GM21390 (cell line): ENCODE measurements around the gene DISC1.

Source experiments
- ATAC-seq: cut with Tn5 transposase; IDR thresholded peaks from one replicate; pipeline ENCODE4 v1.9.1; 2021; ENCODE audit not compliant: unreplicated experiment

Gene DISC1

DNA sequence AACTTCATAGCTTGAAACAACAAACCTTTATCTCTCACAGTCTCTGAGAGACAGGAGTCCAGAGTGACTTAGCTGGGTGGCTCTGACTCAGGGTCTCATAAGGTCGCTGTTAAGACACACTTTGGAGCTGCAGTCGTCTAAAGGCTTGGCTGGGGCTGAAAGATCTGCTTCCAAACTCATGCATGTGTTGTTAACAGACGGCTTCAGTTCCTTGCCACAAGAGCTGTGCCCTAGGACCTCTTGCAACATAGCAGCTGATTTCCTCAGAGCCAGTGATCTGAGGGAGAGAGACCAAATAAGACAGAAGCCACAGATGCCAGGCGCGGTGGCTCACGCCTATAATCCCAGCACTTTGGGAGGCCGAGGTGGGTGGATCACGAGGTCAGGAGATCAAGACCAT is 176.8 kb downstream of the DISC1 start:
- no peak for ATAC-seq

DNA sequence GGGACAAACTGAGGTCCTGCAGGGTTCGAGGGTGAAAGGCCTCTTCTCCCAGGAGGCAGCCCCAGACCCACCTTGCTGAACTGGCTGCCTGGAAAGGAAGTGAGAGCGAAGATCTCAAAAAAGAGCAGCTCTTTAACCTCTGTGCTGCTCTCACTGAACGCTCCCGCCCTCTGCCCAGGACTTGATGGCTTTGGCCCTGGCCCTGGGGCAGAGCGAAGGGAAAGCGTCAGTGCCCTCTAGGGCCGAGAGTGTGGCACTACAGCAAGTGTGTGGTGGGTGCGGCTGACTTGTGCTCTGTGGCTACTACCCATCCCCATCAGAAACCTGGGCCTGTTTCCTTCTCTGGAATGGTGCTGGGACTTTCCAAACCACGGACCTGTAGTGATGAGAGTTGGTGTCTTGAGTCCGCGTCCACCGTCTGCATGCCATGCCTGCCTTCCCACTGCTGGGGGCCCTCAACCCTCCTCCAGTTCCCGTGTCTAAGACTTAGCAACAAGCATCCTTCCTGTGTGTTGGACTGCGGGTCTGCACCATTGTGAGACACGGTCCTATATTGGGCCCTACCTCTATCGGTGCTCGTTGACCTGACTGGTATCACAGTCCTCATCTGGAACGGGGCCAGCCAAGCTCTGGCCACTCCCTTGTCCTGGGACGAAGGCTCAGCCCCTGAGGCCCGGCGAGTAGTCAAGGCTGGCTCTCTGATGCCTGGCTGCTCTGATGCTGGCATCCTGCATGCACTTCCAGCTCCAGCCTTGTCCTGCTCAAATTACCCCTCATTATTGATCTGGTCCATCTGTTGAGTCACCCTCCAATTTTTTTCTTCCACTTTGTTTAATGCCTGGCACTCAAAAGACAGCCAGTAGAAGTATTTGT is 180.3 kb downstream of the DISC1 start:
- ATAC-seq: peak; percentile 93

DNA sequence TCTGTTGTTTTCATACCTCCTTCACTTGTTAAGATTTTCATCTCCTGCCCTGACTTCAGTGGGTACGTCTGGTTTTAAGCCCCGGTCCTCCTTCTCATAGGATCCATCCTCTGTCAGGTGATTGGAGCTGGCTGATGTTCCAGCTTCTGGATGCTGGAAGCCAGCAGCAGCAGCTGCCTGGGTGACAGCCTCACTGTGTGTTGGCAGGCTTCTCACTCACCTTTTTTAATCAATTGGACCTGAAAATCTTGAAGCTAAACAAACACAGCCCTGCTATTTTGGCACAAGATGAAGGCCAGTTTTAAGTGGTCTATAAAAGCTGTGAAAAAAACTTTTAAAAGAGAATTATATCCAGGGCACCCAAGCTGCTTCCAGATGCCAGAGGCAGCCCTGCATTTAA is 181.0 kb downstream of the DISC1 start:
- ATAC-seq: no peak

DNA sequence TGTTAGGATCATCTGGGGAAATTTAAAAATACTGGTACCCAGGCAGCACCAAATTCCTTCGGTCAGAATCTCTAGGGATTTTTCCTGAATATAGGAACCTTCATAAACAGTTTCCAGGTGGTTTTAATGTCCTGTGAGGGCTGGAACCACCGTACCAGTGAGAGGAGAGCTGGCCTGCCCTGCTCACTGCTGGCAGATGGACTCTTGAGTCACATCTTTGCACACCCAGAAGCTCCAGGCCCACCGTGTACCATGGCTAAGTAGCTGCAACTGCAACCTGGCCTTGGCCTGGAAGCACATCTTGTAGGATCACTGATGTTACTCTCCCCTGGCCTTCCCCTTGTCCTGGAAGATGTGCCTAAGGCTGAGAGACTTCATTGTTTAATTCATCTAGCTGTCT is 181.5 kb downstream of the DISC1 start:
- ATAC-seq: no peak

DNA sequence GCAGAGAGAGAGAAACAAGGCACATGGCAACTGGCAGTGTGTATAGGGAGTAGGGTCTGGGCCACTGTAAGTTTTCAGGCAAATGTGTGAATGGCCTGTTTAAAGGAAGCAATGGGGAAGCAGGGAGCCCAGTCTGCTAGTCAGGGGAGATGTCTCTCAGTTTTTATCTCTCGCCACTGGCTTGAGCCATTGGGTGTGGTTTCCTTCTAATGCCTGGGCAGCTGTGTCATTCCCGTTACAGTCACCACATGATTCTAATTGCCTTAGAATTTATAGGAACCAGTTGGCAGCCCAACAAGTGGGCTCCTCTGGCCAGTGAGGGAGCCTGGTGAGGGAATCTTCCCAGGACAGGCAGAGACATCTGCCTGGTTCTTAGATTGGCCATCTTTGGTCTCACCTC is 182.4 kb downstream of the DISC1 start:
- no peak for ATAC-seq

DNA sequence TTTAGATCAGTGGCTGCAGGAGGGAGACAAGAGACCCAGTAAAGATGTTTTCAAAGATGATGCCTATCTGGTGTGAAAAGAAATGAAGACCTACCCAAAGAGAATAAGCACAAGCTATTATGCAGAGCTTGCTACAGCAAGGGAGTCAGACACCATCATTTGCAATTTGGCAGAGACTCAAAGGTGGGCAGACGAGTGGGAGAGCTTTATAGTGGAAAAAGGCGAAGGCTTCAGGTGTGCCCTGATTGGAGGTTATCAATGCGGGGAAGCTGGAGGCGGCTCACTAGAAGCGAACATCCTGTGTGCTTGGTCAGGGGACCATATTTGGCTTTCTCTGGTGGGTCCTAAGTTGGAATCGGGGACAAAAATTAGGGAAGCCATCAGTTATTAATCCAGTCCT is 183.8 kb downstream of the DISC1 start:
- no peak for ATAC-seq

DNA sequence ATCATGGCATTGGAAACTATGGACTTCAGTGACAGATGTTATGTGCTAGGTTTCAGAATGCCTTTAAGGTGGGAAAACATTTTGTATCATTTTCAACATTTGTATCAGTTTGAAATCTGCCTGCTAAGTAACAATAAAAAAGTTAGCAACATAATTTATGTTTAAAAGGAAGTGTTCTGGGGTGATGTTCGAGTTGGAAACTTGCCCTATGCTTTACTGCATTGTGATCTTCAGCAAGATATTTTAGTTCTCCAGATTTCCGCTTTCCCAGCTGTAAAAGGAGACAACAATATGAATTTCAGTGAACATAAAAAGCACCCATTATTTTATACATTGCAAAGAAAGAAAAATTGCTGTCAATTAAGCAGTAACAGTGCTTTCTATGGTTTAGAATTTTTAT is 187.4 kb downstream of the DISC1 start:
- no peak for ATAC-seq

DNA sequence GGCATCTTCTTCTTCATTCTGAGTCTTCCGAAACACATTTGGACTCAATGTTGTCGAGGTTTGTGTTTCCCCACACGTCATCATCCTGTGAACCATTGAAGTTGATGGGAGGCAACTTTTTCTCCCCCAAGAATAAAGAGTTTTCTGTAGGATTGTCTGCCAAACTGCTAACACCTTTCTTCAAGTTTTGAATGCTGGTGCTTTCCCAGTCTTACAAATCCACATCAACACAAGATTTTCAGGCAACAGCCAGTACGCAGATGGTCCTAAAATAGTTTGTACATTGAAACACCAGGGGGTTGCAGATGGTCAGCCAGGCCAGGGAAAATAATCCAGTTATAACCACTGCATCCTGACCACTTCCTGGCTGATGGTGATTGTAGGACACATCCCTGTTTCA is 187.9 kb downstream of the DISC1 start:
- no peak for ATAC-seq

DNA sequence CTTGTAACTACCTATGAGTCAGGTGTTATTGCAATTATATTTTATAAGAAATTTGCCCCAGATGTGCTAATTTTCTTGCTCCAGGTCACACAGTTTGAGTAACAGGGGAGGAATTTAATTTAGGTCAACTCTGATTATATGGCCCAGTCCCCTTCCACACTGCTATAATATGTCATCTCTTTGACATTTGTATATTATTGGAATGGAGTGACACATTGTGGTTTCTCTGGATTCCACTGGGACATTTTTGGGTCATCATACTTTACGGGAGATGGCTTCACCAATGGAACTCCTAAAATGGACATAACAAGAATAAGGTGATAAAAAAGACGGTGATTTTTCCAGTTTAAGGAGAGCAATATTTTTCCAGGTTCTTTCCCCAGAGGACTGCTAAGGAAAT is 191.2 kb downstream of the DISC1 start:
- ATAC-seq: no peak

DNA sequence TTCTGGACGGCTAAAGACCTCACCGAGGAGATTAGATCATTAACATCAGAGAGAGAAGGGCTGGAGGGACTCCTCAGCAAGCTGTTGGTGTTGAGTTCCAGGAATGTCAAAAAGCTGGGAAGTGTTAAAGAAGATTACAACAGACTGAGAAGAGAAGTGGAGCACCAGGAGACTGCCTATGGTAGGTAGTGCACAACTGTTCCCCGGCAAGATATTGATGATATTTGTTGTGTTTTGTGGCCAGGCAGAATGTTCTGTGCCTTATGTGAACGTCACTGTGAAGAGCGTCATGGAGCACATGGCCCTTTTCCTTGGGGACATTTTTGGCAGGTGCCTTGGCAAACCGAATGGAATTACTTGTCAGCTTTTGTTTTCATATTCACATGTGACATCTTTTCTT is 191.7 kb downstream of the DISC1 start:
- ATAC-seq: no peak

DNA sequence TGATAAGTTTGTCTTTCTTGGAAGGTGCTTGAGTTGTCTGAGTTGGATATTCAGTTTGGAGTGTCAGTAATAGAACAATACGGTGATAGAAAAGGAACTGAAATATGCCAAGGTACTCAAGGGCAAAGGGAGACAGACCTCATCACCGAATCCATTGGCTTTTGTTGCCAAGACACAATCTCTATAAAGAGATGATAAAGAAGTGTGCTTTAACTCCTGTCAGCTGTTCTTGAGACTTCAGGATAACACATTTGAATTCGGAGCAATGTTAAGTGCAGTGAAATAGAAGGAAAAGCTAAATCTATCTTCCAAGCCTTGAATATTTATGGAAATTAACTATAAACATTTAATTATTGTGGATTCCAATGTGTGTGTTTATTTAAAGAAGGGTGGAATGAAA is 194.7 kb downstream of the DISC1 start:
- ATAC-seq: no peak

DNA sequence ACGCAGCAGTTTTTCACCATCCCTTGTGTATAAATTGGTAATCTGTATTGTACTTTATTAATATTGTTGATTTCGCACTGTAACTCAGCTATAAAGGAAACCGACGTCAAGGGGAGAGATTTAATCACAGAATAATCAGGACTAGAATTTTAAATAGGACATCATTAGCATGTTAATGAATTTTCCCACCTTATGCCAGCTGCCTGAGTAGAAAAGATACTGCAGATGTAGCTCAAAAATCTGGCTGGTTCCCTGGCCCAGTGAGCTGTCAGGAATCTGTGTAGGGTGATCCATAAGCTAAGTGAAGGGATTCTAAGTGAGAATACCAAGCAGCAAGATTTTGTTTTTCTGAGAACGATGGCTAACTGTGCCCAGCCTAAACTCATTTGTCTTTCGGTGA is 195.5 kb downstream of the DISC1 start:
- ATAC-seq: no peak

DNA sequence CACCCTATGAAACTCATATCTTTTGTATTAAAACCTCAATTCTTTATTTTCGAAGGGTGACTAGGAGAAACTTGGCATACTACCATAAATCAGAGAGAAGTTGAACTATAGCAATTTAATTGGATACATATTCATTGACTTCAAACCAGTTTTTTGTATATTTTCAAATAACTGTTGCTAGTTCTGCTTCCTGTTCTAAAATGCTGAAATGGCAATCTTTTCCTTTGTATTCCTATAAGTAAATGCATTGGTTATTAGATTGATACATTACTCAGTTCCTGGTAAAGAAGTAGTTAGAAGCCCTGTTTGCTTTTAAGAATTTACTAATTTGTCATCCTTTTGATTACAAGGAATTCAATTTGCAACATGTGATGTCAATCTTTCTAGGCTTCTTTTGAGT is 200.0 kb downstream of the DISC1 start:
- no peak for ATAC-seq

DNA sequence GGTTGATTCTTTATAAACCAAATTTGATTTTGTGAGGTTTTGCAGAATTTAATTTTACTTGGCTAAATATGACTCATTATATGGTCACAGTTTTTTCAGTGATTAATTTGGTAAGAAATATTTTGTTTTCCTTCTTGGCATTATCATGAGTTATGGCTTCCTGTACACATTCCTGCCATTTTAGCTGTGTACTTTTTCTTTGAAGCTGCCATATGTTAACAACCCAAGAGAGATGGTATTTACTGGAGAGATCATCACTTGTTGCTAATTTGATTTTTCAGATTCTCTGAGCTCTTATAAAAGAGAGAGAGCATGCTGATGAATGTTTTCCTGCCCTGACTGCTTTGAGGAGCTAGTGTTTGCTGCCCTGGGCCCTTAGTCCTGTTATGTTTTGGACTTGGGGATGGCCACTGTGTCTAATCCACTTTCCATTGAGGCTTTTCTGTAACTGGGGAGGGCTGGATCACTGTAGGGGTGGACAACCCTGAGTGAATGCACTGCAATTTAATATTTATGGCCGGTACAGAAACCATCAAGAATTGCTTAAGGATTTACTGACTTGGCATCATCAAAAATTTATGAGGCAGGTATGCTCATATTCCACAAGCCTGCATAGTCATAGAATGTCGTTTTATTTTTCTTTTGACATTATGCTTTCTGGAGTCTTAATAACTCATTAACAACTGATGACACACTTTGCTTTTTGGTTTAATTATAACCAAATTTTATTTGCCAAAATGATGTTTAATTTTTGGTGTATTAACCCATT is 200.9 kb downstream of the DISC1 start:
- ATAC-seq: no peak

DNA sequence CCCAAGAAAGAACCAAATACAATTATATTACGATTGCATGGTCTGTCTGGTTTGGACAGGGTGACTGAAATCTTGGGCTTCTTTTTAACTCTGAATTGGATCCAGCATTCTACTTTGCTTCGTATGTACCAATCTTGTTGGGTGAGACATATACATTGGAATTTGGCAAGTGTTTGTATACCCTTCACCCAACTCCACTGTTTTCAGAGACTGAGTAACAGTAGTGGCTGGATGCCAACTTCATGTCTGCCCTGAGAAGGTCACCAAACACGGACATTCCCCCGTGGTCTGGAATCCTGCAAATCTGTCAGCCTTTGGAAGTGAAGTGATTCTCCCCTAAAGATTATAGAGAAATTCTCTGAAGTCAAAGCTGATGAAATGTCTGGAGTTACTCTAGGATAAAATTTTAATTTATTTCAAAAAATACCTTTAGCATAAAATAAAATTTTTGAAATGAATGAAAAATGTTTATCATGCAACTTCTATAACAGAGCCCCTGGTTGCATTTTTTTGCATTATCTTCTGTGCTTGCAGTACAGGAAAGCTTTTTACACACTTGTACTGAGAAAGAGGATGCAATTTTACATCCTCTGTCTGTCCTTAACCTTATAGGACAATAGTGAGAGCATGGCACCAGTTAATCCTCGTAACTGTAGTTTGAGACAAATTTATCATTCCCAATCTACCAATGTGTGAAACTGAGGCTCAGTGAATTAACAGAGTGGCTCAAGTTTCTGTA is 201.8 kb downstream of the DISC1 start:
- no peak for ATAC-seq

DNA sequence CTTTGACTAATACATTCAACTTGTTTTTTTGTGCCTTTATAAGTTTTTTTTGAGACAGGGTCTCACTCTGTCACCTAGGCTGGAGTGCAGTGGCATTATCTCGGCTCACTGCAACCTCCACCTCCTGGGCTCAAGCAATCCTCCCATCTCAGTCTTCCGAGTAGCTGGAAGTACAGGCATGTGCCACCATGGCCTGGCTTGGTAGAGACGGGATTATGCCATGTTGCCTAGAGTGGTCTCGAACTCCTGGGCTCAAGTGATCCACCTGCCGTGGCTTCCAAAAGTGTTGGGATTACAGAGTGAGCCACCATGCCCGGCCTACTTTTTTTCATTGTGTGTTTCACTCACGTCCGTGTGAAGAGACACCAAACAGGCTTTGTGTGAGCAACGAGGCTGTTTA is 202.7 kb downstream of the DISC1 start:
- no peak for ATAC-seq

DNA sequence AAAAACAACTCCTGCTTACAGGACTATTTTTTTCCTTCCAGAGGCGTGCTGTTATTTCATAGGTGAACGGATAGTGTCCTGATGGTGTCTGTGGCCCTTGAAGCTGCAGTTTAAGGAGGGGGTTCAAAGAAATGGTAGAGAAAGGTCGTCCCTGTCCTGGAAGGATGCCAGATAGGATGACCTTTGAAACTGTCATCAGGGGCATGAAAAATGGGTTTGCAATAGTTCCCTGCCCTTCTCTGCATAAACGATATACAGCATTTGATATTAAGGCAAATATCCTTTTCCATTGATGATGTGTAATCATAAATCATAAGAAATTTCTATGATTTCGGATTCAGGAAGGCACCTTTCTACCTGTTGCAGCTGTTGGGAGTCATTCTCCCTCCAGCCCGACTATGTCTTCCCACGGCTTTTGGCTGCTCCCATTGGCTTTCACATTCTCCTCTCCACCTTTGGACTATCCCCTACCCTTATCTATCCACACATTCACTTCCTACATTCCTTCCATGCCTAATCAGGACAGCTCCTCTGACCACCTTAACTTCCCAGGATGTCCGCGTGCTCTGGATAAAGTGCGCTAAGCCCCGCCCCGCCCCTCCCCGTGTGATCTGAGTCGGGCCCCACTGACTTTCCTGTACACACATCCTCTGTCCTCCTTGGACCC is 209.8 kb downstream of the DISC1 start:
- ATAC-seq: no peak

DNA sequence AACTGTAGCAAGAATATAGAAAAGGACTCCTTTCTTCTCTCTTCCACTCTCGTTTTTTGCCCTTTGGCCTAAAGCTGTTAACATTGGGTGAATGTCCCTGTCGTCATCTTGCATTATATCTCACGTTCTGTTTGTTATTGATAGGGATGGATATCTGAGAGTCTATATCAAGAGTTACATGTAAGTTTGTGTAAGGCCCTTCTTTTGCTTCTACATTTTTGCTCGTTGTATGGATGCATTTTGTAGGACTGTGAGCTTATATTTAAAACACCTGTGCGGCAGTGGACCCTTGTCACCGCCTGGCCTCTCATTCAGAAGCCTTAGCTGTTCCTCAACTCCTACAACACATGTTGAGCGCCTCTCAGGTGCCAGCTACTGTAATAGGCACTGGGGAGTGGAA is 211.9 kb downstream of the DISC1 start:
- no peak for ATAC-seq

DNA sequence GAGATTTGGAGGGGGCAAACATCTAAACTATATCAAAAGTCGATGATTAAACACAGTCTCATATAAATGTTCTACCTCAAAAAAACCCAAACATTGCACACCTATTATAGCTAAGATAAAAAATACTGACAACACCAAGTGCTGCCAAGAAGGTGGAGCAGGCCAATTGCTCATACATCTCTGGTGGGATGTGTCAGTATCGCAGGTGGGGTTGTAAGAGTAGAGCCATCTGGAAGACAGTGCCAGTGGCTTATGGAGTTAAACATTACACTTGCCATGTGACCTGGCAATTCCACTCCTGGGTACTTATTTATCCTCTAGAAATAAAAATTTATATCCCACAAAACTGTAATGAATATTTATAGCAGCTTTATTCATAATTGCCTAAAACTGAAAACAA is 213.4 kb downstream of the DISC1 start:
- no peak for ATAC-seq

DNA sequence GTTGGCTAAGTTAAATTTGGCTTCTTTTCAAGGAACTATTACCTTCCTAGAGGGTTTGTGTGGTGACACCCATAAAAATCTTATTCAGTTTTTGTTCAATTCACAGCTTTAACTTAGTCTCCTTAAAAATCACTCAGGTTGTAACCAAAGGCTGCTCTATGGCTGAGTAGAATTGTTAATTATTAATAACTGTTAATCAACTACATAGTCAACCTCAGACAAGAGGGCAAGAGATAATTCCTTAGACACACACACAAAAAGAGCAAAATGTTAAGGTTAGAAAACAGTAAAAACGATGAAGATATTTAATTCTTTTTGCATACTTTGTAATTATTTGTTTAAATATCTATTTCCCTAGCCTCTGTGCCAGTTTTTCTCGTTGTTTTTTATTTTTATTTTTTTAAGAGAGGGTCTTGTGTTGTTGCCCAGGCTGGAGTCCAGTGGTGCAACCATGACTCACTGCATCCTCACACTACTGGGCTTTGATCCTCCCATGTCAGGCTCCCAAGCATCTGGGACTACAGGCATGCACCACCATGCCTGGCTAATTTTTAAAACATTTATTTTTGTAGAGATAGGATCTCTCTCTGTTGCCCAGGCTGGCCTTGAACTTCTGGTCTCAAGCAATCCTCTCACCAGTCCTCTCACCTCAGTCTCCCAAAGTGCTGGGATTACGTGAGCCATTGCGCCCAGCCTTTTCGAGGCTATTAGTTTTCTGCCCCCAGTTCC is 215.2 kb downstream of the DISC1 start:
- no peak for ATAC-seq

DNA sequence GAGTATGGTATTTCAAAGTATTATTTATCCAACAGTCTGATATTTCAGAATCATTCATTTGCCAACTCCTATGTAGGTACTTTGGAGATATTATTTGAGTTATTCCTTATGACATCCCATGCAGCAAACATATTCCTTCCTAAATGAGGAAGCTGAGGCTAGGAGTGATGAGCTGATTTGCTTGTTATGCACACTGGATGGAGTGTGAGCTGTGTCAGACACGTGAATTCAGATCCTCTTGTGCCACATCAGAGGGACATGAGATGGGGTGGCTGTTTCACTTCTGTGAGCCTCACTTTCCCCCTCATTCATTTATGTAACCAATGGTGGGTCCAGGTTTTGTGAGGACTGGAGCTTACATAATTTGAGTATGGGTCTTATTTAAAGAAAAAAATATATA is 215.9 kb downstream of the DISC1 start:
- ATAC-seq: no peak
